HG02852 (cell line): ENCODE results near the gene ECT2L.

Experiments
- ATAC-seq: cut with Tn5 transposase; IDR thresholded peaks from one replicate; pipeline ENCODE4 v1.9.1; 2021; ENCODE audit warnings: mild to moderate bottlenecking, moderate library complexity; ENCODE audit not compliant: unreplicated experiment

Gene ECT2L

GRCh38 chr6:138803331-138803730 is 7.4 kb downstream of the ECT2L start:
- no peak for ATAC-seq

DNA sequence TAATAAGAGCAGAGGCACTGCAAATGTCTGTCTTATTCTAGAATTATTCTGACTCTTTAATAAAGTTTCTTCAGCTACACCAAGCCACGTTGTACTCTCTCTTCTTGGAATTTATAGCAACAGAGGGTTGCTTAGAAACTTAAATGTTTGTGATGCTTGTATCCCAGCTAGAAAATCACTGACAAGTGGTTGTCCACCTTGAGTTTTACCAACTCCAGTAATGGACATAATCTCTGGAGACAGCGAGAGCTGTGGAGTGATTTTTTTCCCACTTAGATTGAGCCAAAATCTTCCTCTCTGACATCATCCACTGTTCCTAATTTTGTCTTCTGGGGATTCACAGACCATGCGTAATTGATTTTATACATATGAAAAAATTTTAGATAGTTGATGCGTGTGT is 8.0 kb downstream of the ECT2L start:
- no peak for ATAC-seq

GRCh38 chr6:138805016-138805765 is 9.3 kb downstream of the ECT2L start:
- ATAC-seq, result no peak

DNA sequence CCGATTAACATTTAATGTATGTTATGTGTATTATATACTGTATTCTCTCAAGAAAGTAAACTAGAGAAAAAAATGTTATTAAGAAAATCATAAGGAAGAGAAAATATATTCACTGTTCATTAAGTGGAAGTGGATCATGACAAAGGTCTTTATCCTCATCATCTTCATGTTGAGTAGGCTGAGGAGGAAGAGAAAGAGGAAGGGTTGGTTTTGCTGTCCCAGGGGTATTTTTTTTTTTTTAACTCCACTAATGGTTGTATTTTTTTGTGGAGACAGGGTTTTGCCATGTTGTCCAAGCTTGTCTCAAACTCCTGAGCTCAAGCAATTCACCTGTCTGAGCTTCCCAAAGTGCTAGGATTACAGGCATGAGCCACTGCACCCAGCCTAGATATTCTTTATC is 11.0 kb downstream of the ECT2L start:
- ATAC-seq, result no peak

- ATAC-seq, result no peak
These were observed 13.8 kb downstream of the ECT2L start for GRCh38 chr6:138809677-138810076.

DNA sequence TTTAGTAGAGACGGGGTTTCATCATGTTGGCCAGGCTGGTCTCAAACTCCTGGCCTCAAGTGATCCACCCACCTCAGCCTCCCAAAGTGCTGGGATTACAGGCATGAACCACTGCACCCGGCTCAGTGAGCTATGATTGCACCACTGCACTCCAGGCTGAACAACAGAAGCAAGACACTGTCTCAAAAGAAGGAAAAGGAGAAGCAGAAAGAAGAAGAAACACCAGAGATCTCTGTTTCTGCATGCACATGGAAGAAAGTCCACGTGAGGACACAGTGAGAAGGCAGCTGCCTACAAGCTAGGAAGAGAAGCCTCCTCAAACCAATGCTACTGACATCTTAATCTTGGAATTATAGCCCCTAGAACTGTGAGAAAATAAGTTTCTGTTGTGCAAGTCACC is 16.0 kb downstream of the ECT2L start:
- no peak for ATAC-seq

GRCh38 chr6:138814179-138814834 is 18.4 kb downstream of the ECT2L start:
- ATAC-seq, result no peak

DNA sequence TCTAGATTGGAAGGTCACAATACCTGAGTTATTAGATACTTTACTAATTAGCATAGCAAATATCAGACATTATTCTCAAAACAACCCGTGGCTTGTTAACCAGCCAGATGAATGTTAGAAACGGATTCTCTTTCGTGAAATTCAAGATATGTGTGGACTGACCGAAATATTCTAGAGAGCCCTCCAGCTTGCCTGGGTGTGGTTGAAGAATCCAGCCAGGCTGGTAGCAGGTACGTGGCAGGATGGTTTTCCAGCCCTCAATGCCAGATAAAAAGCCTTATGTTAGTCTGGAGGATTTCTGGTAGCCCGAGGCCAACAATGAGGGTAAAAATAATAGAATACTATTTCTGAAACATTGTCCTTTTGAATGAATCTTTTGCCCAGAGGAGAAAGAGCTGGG is 19.3 kb downstream of the ECT2L start:
- no peak for ATAC-seq

GRCh38 chr6:138815797-138816528 is 20.1 kb downstream of the ECT2L start:
- ATAC-seq, result peak; percentile 58

DNA sequence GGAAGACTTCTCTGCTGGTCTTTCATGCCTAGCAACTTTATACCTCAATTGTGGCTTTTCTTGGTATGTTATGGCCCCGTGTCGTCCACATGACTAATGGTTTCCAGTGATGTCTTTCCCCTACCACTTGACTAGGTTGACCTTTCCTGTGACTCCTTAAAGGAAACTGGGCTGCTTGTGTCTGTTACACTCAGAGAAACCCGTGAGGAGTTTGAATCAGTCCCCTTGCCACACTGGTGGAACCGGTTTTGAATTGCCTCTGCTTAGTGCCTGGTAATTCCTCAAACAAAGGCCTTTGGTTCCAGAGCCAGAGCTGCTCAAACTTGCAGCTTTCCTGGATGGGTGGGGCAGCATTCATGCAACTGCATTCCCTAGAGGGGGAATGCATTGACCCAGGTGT is 21.9 kb downstream of the ECT2L start:
- ATAC-seq, result no peak

DNA sequence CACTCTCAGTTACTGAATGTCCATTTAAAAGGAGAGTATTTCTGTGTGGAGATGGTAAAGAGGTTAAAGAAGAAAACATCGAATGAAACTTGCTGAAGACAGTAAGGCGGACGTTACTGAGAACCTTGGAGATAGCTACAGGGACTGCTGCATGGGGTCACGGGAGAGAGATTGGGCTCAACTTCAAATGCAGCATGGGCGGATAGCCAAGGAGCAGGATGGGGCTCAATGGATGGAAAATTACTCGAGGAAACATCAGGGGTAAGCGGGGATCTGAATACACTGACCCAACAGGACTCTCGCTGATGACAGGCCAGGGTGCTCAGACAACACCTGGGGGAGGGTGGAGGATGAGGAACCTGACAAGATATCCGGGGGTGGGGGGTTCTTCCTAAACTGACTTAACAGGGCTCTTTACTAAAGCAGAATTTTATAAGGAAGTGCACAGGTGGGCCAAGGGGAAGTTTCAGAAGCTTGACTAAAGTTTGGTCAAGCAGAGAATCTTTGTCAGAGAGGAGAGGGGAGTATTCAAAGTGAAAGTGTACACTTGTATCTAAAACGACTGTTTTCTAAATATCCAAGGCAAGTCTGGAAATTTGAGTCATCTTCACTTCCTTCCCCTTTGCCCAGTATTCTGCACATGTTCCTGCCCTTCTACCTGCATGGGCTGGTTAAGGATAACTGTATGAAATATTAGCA is 22.8 kb downstream of the ECT2L start:
- ATAC-seq, result peak; percentile 81

- ATAC-seq, result no peak
These were observed 25.6 kb downstream of the ECT2L start for GRCh38 chr6:138821519-138821918.

DNA sequence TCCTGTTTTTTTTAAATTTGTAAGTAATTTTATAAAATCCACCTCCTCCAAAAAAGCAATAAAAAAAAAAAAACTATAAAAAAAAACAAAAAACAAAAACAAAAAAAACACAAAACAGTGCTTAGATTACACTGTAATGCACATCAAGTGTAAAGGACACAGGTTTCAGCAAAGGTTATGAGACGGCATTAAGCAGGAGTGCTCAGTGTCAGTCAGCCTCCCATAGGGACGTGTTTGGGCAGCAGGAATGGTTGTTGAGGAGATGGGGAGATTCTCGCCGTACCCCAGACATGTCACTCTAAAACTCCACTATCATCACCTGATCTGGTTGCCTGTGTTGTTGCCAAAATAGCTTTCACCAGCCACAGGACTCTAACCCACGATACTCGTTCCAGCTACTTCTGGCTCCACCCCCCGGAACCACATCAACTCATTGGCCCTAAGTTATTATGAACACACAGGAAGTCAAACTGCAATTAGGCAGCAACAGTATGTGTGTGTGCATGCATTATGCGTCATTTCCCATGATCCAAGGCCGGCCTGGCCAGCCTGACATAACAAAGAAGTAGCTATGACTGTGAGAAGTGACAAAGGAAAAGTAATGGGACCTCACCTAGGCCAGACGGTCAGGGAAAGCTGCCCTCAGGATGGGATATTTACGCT is 28.7 kb downstream of the ECT2L start:
- ATAC-seq, result no peak

DNA sequence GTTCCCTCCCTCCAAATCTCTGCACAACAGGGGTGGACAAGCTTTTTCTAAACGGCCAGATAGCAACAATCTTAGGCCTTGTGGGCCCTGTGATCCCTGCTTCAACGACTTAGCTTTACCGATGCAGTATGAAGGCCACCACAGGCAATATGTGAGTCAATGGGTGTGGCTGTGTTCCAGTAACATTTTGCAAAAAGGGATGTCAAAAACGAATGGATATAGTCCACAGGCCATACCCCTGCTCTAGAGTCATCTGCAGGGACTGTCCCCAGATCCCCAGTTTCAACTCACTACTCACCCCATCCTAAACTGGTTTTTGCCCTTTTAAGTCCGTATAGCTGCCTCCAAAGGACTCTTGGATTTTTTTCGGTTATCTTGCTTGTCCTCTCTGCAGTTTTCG is 34.4 kb downstream of the ECT2L start:
- ATAC-seq, result no peak

DNA sequence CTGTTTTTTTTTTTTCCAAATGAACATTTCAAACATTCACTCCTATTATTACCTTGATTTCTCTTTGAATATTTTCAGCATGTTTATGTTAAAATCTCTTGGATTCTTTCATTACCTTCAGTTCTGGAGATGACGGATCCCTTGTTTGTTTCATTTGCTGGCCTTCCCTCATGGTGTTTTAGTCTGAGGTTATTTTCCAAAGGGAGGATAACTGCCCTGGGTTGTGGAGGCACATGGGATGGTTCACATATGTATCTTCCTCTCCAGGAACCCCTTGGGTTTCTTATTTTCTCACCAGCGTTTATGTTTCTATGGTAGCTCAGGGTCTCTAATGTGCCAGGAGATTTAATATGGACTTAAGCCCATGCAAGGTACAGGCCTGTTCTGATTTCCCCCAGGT is 36.3 kb downstream of the ECT2L start:
- ATAC-seq, result no peak

- ATAC-seq, result no peak
These were observed 38.1 kb downstream of the ECT2L start for GRCh38 chr6:138833816-138834539.

DNA sequence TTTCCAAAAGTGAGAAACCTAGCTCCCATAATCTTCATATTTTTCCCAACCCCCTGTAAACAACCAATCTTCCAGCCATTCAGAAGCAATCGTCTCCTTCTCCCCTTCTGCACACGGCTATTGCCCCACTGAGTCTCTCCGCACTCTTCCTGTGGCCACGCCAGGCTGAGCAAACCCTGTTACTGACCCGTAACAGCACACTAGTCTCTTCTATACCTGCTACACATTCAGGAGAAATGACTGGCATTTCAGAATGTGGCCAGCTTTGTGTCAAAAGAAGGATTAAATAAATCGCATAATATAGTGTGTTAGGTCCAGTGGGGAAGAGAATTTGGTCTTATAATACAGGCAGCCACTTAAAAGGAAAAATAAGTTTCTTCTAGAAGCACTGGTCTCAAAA is 41.4 kb downstream of the ECT2L start:
- ATAC-seq, result no peak

DNA sequence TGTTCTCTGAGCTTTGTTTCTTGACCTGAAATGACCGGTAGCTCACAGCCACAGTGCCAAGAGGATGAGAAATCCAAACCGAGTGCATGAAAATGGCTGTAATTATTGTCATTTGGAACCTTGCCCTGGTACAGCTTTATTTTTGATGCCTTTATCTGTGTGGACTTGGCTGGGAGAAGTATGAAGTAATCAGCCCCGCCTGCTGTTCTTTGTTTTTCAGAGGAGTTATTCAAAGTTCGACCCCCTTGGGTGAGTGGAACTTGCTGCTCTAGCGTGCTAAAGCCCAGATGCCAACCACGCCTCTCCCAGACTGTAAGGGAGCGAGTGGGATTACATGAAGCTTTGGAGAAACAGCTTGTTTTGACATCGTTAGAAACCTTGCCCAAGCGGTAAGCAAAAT is 48.3 kb downstream of the ECT2L start:
- ATAC-seq, result no peak

DNA sequence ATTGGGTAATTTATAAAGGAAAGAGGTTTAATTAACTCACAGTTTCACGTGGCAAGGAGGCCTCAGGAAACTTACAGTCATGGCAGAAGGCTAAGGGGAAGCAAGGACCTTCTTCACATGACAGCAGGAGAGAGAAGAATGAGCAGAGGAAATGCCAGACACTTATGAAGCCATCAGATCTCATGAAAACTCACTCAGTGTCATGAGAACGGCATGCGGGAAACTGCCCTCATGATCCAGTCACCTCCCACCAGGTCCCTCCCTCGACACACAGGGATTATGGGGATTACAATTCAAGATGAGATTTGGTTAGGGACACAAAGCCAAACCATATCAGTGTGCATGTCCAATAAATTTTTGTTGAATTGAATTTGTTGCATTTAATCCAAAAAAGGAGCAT is 52.0 kb downstream of the ECT2L start:
- no peak for ATAC-seq

- no peak for ATAC-seq
These were observed 52.6 kb downstream of the ECT2L start for GRCh38 chr6:138848461-138848860.
